ENCODE measurements around the gene DENND6A.
"Not testable (repeated sequence)": the region's sequence is repeated elsewhere in the genome, so short reads cannot be mapped to it uniquely, and the experiment has no call there.

Gene DENND6A

DNA sequence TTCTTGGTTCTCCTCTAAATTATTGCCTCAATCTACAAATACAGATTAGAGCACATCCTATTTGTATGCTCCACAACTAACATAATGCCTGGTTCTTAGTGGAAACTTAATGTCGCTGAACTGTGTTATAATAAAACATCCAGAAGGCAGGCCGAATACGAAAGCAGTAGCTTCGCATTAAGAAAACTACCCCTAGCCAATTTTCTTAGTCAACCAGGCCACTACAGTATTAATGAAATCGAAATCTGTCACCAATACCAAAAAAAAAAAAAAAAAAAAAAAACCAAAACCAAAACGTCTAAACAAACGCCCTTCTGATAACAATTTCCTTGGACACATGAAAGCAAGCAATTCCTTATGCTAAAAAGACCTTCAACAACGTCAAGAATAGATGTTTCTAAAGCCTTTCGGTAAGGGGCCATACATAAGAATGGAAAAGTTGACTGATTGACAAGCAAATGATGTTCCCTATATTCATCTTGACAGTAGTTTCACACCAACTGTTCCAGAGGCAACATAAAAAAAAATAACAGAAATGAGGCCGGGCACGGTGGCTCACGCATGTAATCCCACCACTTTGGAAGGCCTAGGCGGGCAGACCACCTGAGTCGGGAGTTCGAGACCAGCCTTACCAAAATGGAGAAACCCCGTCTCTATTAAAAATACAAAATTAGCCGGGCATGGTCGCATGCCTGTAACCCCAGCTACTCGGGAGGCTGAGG is 1.3 kb downstream of the DENND6A start:
- no peak for DNase-seq

DNA sequence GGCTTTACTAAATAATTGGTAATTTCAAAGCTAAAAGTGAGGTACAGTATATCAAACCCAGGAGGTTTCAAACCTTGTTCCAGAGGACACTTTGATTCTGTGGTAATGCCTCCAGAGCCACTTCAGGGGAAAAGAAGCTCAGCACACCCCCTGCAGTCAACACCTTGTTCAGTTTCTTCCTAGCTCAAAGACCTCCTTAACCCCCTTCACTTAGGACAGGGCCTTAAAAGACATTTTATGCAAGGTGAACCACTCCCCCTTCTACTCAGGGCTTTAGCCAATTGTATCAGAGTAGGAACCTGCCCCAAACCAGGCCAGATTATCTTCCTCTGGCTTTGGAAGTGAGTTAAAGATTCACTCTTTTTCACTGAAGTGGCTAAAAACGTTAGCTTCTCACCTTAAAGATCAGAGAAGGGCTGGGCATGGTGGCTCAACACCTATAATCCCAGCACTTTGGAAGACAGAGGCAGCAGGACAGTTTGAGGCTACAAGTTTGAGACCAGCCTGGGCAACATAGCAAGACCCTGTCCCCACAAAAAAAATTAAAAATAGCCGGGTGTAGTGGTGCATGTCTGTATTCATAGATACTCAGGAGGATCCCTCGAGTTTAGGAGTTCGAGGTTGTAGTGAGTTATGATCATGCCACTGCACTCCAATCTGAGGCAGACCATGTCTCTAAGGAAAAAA is 3.4 kb downstream of the DENND6A start:
- DNase-seq = no peak

DNA sequence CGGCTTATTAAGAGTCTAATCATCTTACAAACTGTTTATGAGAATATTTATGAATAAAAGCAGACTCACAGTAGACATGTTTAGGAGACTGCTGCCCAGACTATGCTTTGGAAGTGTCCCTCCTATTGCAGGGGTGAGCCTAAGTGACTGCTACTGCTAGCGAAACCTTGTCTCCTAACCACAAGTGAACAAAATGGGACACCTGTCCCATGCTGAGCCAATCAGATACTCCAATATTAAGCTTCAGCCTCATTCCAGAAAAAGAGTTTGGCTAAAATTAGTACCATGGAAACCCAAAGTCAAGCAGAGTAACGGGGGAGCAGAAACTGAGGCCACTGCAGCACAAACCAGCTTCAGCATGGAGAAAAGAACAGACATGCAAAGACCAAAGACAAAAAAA is 4.6 kb downstream of the DENND6A start:
- no peak for DNase-seq

DNA sequence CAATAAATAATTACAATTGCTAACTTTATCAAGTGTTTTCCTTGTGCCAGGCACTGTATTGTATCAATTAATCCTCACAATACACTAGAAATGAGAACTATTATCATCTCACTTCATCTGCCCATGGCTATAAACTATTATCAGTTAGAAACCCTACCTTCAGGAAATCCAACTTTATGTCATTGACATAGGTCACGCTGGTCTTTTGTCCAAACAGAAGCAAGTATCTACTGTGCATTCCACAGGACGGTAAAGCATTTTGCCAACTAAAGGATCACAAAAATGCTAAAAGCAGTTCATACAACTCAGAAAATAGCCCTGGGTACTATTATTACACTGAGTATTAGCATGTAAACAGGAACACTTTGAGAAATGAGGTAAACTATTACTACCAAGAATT is 9.6 kb downstream of the DENND6A start:
- DNase-seq = no peak

DNA sequence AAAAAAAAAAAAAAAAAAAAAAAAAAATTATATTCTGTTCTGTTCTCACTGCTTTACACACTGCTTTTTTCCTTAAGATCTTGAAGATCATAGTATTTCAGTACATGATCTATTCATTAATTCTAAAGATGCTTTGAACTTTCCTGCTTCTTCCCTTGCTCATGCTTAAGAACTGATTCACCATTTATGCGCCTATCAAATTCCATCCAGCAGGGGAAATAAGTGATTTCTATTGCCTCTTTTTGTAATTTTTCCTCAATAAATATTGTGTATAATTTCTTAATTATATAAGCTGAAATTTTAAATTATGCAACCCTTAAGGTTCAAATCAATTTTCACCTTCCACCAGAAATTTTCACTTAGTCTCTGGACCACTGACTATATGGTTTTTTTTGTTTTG is 10.6 kb downstream of the DENND6A start:
- DNase-seq = no peak

DNA sequence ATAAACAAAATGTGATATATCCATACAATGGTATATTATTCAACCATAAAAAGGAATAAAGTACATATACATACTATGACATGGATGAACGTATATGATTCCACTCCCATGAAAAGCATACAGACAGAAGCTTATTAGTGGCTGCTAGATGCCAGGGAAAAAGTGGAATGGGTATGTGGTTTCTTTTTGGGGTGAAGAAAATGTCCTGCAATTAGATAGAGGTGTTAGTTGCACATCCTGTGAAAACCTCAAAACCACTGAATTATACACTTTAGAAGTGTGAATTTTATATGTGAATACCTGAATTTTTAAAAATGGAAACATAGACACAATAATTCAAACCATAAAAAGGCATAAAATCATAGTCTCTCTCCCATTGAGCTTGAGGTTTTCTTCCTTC is 11.2 kb downstream of the DENND6A start:
- no peak for DNase-seq

DNA sequence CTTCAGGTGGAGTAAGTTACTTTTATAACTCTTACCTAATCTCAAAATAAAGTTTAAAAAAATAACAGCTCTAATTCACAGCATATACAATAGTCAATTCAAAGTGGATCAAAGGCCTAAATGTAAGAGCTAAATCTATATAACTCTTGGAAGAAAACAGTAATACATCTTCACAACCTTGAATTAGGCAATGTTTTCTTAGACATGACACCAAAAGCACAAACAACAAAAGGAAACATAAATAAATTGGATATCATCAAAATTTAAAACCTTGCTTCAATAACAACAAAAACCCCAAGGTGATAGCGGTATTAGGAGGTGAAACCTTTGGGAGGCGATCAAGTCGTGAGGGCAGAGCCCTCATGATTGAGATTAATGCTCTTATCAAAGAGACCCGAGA is 12.8 kb downstream of the DENND6A start:
- DNase-seq = no peak

DNA sequence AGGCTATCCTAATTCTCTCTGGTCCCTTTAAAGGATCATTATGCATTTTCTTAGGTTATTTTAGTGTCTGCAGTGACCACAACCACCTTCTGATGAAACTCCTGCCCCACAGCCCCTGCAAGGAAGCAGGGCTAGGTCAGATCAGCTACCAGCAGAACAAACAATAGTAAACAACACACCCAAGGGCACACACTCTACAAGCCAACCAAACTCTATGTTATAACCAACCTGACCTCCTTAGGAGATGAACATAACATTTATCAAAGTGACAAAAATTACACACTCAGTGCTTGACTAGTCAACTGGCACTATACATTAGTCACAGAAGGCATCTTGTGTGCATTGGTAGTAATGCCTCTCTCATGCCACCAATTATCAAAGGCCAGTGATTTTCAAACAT is 17.3 kb downstream of the DENND6A start:
- DNase-seq = no peak

DNA sequence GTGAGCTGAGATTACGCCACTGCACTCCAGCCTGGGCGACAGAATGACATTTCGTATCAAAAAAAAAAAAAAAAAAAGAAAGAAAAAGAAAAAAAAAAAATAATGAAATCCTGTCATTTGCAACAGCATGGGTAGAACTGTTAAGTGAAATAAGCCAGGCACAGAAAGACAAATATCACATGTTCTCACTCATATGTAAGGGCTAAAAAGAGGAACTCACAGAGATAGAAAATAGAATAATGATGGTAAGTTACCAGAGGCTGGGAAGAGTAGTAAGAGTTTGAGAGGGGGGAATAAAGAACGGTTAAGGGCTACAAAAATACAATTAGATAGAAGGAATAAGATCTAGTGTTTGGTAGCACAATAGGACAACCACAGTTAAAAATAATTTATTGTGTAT is 19.7 kb downstream of the DENND6A start:
- no peak for DNase-seq

DNA sequence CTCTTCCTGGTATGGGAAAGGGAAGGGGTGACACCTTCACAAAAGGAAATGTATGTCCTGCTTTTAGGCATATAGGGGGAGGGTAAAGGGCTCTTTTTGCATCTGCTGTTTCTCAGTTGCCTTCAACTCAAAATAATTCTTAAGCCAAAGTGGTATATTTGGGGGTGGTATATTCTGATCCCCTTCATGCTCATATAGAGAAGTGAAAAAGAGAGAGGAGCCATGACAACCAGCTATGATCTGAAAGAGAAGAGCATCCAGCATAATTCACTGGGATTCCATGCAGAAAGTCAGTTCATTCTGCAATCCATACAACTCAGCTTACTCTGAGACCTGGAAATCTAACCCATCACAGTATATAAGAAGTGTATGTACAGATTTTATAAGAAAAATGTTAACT is 22.3 kb downstream of the DENND6A start:
- no peak for DNase-seq

DNA sequence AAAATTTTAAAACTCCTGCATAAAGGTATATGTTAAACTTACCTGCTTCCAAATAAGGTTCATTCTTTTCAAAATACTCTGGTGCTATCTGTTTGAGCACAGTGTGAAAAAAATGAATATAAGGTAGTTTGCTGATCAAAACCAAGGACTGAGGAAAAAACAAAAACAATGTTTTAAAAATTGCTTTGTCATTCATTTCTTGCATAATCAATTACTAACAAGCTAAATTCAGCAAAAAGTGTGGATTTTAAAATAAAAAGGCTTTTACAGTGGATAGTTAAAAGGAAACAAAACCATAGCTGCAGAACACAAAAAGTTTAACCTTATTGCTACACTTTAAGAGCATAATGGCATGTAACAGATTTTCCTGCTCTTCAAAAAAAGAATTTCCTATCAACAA is 31.5 kb downstream of the DENND6A start:
- no peak for DNase-seq

DNA sequence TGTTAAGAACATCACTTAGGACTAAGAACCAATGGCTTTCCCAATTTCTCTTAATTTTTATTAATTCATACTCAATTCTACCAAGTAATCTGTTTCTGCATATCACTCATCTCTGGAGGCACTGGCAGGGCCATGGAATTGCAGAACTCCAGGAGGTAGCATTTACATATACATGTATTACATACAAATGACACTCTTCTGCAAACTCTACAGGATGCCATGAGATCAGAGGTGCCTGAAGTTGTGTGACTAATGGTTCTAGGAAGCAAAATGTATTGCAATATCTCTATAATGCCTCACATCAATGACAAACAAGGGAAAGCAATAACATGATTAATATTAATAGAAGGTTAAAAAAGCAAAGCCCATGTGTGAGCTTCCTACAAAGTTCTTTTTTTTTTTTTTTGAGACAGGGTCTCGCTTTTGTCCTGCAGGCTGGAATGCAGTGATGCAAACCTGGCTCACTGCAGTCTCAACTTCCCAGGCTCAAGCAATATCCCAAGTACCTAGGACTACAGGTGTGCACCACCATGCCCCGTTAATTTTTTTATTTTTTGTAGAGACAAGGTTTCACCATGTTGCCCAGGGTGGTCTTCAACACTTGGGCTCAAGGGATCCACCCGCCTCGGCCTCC is 33.0 kb downstream of the DENND6A start:
- no peak for DNase-seq

DNA sequence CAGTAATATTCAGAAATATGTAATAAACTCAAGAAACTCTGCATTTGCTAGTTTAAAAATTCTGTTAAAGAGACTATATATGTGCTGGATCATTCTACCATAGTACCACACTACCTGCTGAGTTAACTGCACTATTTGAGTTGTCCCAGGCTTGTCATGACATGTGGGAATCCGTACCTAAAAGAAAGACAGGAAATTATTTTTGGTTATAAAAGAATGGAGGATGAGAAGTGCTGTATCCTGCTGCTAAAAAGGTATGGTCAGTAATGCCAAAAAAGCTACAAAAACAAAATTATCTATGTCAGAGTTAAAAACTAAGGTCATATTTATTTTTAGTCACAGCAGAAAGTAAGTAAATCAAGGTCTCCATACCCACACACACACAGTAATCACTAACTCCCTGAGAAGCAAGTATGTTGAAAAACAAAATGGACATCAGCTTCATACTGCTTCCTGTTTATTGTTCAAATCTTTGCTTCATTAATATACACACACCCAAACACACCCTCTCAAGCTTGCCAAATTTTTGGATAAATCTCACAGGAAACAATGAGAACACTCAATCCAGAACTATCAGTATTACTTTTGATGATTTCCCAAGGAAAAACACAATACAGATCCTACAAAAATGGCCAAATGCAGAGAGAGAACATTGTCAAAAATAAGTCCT is 33.7 kb downstream of the DENND6A start:
- DNase-seq = no peak

DNA sequence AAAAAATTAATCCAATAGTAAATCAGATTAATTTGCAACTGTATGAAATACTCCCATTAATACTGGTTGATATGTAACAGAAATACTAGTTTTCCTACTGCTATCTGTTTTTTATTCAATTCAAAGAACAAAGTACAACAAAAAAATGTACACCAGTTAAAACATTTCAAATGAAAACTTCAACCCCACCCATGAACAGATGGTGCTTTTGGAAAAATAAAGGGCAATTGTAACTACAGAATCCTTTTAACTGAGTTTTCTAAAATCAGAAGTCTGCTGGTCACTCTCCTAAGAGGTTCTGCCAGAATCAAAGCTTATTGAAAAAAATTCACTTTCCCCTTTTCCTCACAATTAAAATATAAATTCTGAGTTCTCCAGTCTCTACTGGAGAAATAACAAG is 34.3 kb downstream of the DENND6A start:
- no peak for DNase-seq

DNA sequence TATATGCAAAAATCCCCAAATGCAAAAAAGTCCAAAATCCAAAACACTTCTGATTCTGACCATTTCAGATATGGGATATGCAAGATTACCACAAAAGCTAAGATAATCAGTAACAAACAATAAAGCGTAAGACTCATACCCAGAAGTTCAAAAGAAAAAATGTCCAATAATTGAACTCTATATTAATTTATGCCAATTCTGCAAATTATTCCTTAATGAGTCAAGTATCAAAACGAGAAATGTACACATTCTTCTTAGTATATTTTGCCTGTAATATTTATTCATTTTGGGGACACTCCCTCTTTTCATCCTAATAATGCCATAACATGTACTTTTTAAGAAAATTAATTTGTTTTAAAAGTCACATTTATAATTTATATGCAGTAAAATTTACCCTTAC is 37.1 kb downstream of the DENND6A start:
- no peak for DNase-seq

DNA sequence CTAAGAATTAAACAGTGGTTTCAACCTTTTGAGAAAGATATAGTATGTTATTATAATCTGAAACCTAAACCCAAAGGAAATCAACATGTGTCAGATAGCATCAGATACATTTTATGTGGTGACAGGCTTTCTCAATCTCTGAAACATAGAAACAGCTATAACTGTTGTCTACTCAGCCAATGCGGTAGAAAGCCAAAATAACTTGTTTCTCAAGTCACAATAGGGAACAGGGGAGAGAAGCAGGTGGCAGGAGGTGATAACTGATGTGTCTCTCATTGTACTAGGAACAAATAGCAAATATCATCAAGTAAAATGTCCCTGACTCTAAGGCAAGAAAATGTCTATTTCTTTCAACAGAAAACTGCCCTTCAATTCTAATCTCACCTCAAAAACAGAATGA is 38.6 kb downstream of the DENND6A start:
- DNase-seq = no peak

DNA sequence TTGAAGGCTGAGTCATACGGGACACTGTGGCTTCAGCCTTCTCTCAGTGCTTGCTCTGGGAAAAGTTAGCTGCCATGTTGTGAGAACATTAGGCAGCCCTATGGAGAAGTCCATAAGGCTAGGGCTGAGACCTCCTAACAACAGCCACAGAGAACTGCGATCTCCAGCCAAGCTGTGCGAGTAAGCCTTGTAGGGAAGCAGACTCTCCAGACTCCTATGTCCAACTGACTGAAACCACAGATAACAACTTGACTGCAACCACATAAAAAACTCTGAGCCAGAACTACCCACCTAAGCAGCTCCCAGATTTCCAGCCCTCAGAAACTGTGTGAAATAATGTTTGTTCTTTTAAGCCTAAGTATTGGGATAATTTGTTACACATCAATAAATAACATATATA is 40.7 kb downstream of the DENND6A start:
- no peak for DNase-seq

DNA sequence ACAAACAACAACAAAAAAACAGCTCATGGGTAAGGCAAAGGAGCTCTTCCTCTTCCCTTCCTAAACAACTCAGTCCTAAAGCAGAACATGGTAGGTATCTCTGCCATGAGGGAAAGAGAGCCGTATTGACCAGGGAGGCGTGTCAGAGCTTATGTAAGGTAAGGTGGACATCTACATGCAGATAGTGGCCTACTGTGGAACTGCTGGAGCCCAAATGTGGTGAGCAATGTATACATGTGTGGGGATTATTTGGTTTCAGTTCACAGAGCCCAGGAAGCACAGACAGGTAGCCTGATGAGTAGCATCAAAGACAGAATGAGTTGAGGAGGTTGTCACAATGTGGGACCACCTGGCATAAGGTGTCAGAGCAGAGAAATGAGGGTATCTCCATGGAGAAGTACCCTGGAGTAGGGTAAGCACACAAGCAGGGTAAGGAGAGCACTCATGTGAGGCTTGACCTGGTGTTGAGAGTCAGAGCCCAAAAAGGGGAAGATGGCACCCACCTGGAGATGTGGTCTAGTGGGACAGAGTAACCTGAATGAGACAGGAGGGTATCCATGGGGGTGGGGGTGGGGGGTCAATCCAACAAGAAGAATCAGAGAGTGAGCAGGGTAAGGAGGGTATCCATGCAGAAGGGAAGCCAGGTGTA is 45.5 kb downstream of the DENND6A start:
- DNase-seq = no peak

DNA sequence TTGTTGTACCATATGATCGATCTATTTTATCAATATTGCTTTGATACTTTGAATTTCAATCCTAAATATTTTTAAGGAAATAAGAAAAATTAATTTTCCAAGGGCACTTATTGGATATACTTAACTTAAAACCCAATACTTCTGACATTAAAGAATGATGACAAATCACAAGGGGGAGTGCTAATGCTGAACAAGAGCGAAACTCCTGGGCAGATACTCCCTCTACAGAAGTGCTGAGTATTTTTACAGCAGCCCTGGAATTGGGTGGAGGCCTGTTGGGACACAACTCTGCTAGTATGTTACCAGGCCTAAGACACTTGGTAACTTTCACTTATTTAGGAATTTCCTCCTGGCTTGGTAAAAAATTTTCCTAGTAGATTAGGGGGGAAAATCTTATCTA is 46.2 kb downstream of the DENND6A start:
- no peak for DNase-seq

DNA sequence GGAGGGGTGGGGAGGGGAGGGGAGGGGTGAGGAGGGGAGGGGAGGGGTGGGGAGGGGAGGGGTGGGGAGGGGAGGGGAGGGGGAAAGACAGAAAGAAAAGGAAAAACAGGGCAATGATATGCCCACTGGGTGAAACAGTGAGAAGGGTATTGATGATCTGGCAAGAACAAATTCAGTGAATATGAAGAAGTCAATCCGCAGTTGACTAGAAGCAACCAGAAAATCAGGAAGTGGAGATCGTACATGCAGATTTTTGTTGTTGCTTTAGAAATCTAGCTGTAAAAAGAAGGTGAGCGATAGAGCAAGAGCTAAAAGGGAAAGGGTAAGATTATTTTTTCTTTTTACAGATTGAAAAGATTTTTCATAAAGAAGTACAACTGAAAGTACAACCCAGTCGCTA is 48.1 kb downstream of the DENND6A start:
- DNase-seq = no peak

DNA sequence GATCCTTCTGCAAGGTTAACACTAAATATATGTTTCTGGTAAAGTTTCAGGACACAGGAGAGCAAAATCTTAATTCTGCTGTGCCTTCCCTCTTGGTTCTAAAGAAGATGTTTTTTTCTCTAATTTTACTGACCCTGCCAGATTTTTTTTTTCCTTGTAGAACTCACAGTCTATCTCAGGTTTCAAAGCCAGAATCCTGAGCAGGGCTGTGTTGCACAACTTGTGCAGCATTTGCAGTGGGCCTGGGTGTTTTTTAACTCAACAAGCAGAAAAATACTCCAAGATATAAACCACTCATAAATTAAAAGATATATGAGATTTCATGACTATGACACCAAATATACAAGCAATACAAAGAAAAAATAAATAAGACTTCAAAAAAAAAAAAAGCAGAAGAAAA is 55.5 kb downstream of the DENND6A start:
- no peak for DNase-seq

DNA sequence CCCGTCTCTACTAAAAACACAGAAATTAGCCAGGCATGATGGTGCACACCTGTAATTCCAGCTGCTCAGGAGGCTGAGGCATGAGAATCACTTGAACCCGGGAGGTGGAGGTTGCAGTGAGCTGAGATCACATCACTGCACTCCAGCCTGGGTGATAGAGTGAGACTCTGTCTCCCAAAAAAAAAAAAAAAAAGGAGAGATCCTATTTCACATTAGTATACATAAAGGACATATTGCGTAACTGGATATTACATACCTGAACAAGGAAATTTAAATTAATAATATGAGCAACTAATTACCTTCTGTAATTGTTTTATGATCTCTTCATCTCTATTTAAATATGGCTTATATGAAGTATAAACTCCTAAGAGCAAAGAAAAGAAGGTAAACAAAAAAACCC is 58.6 kb downstream of the DENND6A start:
- not testable (repeated sequence) for DNase-seq

DNA sequence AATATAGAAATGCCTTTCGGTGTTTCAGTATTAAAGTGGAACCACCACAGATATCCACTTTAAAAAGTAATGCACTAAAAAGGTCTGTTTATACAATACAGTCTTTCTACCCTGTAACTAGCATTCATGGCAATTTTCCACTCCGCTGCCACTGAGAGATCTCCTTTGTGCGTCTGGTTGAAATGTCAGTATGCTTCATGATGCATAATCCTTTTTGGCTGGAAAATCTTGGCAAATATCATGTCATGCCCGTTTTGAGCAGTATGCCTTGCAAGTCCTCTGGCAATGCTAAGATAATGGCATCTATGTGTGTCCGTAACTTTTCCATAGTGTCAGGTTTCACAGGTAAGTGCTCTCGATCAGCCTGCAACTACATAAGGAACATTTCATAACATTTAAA is 64.9 kb downstream of the DENND6A start:
- peak in 1 of 2 experiments; percentile 72 for DNase-seq
